NB4 (cell line): ENCODE results near the gene YBX1.
"Not testable (repeated sequence)": the region's sequence is repeated elsewhere in the genome, so short reads cannot be mapped to it uniquely, and the experiment has no call there.

Experiments
- DNase-seq: peaks from one replicate; pipeline ENCODE4 v3.0.0; 2010; ENCODE audit warnings: low read depth
- H3K4me3 ChIP-seq: one replicate; pipeline ENCODE4 v1.5.1; 2011; ENCODE audit warnings: mild to moderate bottlenecking, low read depth, low read length, moderate library complexity
- MAX ChIP-seq: IDR thresholded peaks from 2 replicates; pipeline ENCODE4 v1.6.1; 2011; ENCODE audit warnings: low read depth, low read length
- MYC ChIP-seq: IDR thresholded peaks from 2 replicates; pipeline ENCODE4 v1.6.1; 2011; ENCODE audit warnings: low read depth, low read length
- POLR2A ChIP-seq: IDR thresholded peaks from 2 replicates; pipeline ENCODE4 v1.6.1; 2011; ENCODE audit warnings: mild to moderate bottlenecking; ENCODE audit not compliant: insufficient read length; ENCODE audit errors: extremely low read depth
- TF ChIP-seq, protein P1 (sequence below): IDR thresholded peaks from one replicate; pipeline ENCODE4 v1.5.1; 2012; ENCODE audit warnings: low read depth, low read length

YBX1 gene

DNA sequence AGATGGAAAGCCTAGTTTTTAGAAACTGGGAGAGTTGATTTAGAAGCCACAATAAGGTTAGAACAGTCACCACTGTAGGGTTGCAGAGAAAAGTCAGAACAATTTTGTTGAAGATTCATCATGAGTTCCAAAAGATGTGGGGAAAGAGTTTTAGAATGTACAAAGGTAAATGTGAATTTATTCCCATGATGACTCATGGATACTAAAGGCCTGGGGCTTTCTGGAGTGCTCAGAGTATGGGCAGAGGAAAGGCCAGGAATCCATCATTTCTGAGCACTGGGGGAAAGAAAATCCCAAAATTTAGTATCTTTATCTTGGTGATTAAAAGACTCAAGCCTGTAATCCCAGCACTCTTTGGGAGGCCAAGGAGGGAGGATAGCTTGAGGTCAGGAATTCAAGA, 17.8 kb downstream of the YBX1 start:
- H3K4me3 ChIP-seq: no peak overlapping the region
- TF ChIP-seq MYC (no peak), POLR2A (no peak), MAX (no peak)
- TF ChIP-seq, protein P1, sequence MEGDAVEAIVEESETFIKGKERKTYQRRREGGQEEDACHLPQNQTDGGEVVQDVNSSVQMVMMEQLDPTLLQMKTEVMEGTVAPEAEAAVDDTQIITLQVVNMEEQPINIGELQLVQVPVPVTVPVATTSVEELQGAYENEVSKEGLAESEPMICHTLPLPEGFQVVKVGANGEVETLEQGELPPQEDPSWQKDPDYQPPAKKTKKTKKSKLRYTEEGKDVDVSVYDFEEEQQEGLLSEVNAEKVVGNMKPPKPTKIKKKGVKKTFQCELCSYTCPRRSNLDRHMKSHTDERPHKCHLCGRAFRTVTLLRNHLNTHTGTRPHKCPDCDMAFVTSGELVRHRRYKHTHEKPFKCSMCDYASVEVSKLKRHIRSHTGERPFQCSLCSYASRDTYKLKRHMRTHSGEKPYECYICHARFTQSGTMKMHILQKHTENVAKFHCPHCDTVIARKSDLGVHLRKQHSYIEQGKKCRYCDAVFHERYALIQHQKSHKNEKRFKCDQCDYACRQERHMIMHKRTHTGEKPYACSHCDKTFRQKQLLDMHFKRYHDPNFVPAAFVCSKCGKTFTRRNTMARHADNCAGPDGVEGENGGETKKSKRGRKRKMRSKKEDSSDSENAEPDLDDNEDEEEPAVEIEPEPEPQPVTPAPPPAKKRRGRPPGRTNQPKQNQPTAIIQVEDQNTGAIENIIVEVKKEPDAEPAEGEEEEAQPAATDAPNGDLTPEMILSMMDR: no peak
- no peak for DNase-seq

- TF ChIP-seq MYC: no peak
- TF ChIP-seq POLR2A: no peak
- H3K4me3 ChIP-seq: no peak overlapping the region
- no peak for DNase-seq
Observed at GRCh38 chr1:42703888-42704464, 21.8 kb downstream of the YBX1 start.

GRCh38 chr1:42712808-42713207, 30.6 kb downstream of the YBX1 start:
- not testable (repeated sequence) for DNase-seq, H3K4me3 ChIP-seq

- TF ChIP-seq POLR2A: no peak
- TF ChIP-seq MAX: no peak
- TF ChIP-seq, protein P1: no peak
- no peak for TF ChIP-seq MYC
- no peak for DNase-seq
Observed at GRCh38 chr1:42713293-42713692, 31.1 kb downstream of the YBX1 start.

GRCh38 chr1:42714441-42714840, 32.2 kb downstream of the YBX1 start:
- not testable (repeated sequence) for H3K4me3 ChIP-seq, DNase-seq

More at GRCh38 chr1:42713293-42713692, 31.1 kb downstream of the YBX1 start:
- no peak overlapping the region for H3K4me3 ChIP-seq

- H3K4me3 ChIP-seq: no peak overlapping the region
- TF ChIP-seq MAX: no peak
- TF ChIP-seq MYC: no peak
- TF ChIP-seq POLR2A: no peak
- TF ChIP-seq, protein P1: no peak
- no peak for DNase-seq
Observed at GRCh38 chr1:42720868-42721267, 38.6 kb downstream of the YBX1 start.

- H3K4me3 ChIP-seq: no peak overlapping the region
- DNase-seq: no peak
- no peak for TF ChIP-seq POLR2A
- TF ChIP-seq MAX: no peak
- TF ChIP-seq MYC: no peak
- TF ChIP-seq, protein P1: no peak
Observed at GRCh38 chr1:42721926-42722325, 39.7 kb downstream of the YBX1 start.

GRCh38 chr1:42722403-42722802, 40.2 kb downstream of the YBX1 start:
- H3K4me3 ChIP-seq, DNase-seq: not testable (repeated sequence)
